H9 (cell line): ENCODE results near the gene HOMER3. TPM values are rescaled to one million over a fixed set of nuclear protein-coding genes. Genes with fewer than 3 reads are reported as not detected.

ENCODE experiments used
- DNase-seq: peaks from one replicate; pipeline ENCODE4 v3.0.0-alpha.2; 2017
- H2AFZ ChIP-seq: one replicate; pipeline ENCODE4 v1.6.1; 2013; ENCODE audit warnings: mild to moderate bottlenecking, low read length, control low read depth, moderate library complexity
- H2AK5ac ChIP-seq: 2 replicates; pipeline ENCODE4 v1.6.1; 2013; ENCODE audit warnings: low read length, control low read depth, mixed read lengths; ENCODE audit not compliant: insufficient read length
- H2BK120ac ChIP-seq: one replicate; pipeline ENCODE4 v1.6.1; 2013; ENCODE audit warnings: low read depth, mild to moderate bottlenecking, low read length, control low read depth, inconsistent platforms; ENCODE audit not compliant: poor library complexity, severe bottlenecking
- H2BK12ac ChIP-seq: 2 replicates; pipeline ENCODE4 v1.6.1; 2013; ENCODE audit warnings: low read length, control low read depth, mixed read lengths, low read depth; ENCODE audit not compliant: insufficient read length
- H2BK15ac ChIP-seq: 2 replicates; pipeline ENCODE4 v1.6.1; 2013; ENCODE audit warnings: low read depth, low read length, control low read depth
- H2BK20ac ChIP-seq: one replicate; pipeline ENCODE4 v1.6.1; 2013; ENCODE audit warnings: low read depth, mild to moderate bottlenecking, low read length, control low read depth, inconsistent platforms; ENCODE audit not compliant: poor library complexity, severe bottlenecking
- H2BK5ac ChIP-seq: 2 replicates; pipeline ENCODE4 v1.6.1; 2013; ENCODE audit warnings: low read length, control low read depth, mixed read lengths; ENCODE audit not compliant: insufficient read length
- H3K14ac ChIP-seq: 2 replicates; pipeline ENCODE4 v1.6.1; 2013; ENCODE audit warnings: low read length, control low read depth; ENCODE audit not compliant: insufficient read depth
- H3K18ac ChIP-seq: 2 replicates; pipeline ENCODE4 v1.6.1; 2013; ENCODE audit warnings: low read depth, mild to moderate bottlenecking, mixed read lengths, low read length, control low read depth; ENCODE audit not compliant: insufficient read length
- H3K23ac ChIP-seq: 2 replicates; pipeline ENCODE4 v1.6.1; 2013; ENCODE audit warnings: low read length, control low read depth, mixed read lengths, low read depth; ENCODE audit not compliant: insufficient read length
- H3K23me2 ChIP-seq: 2 replicates; pipeline ENCODE4 v1.6.1; 2013; ENCODE audit warnings: low read depth, mild to moderate bottlenecking, mixed read lengths, low read length, control low read depth; ENCODE audit not compliant: insufficient read length, poor library complexity, severe bottlenecking
- H3K27ac ChIP-seq: 2 replicates; pipeline ENCODE4 v1.5.1; 2013; ENCODE audit warnings: low read length, control low read depth, mixed read lengths, low read depth; ENCODE audit not compliant: insufficient read length
- H3K27me3 ChIP-seq: 2 replicates; pipeline ENCODE4 v1.6.1; 2013; ENCODE audit warnings: low read length, control low read depth, inconsistent platforms; ENCODE audit not compliant: insufficient read depth
- H3K4ac ChIP-seq: 2 replicates; pipeline ENCODE4 v1.6.1; 2013; ENCODE audit warnings: low read depth, mild to moderate bottlenecking, control low read depth, inconsistent platforms, low read length, moderate library complexity
- H3K4me1 ChIP-seq: 2 replicates; pipeline ENCODE4 v1.6.1; 2013; ENCODE audit warnings: low read length, control low read depth, inconsistent platforms; ENCODE audit not compliant: insufficient read depth
- H3K4me2 ChIP-seq: 2 replicates; pipeline ENCODE4 v1.6.1; 2013; ENCODE audit warnings: low read length, control low read depth, mixed read lengths; ENCODE audit not compliant: insufficient read length, insufficient read depth
- H3K56ac ChIP-seq: 2 replicates; pipeline ENCODE4 v1.6.1; 2013; ENCODE audit warnings: low read depth, mild to moderate bottlenecking, mixed read lengths, low read length, control low read depth; ENCODE audit not compliant: insufficient read length
- H3K79me1 ChIP-seq: 2 replicates; pipeline ENCODE4 v1.6.1; 2013; ENCODE audit warnings: low read depth, mild to moderate bottlenecking, moderate library complexity, low read length, control low read depth, inconsistent platforms; ENCODE audit not compliant: insufficient read depth, poor library complexity, severe bottlenecking
- H3K79me2 ChIP-seq: 2 replicates; pipeline ENCODE4 v1.6.1; 2013; ENCODE audit warnings: low read length, control low read depth, inconsistent platforms; ENCODE audit not compliant: insufficient read depth
- H3K9ac ChIP-seq: 2 replicates; pipeline ENCODE4 v1.6.1; 2013; ENCODE audit warnings: low read length, control low read depth, mixed read lengths; ENCODE audit not compliant: insufficient read length; ENCODE audit errors: extremely low read depth
- H3K9me3 ChIP-seq: one replicate; pipeline ENCODE4 v1.6.1; 2013; ENCODE audit warnings: low read depth, low read length, inconsistent platforms; ENCODE audit not compliant: control insufficient read depth
- H3T11ph ChIP-seq: one replicate; pipeline ENCODE4 v1.6.1; 2013; ENCODE audit warnings: mild to moderate bottlenecking, low read length, control low read depth, inconsistent platforms
- H4K20me1 ChIP-seq: one replicate; pipeline ENCODE4 v1.6.1; 2013; ENCODE audit not compliant: control insufficient read depth, insufficient read length, insufficient read depth
- H4K5ac ChIP-seq: 2 replicates; pipeline ENCODE4 v1.6.1; 2013; ENCODE audit warnings: low read depth, mild to moderate bottlenecking, mixed read lengths, low read length, control low read depth; ENCODE audit not compliant: insufficient read length
- H4K8ac ChIP-seq: replicated peaks from 2 replicates; pipeline ENCODE4 v1.6.1; 2013; ENCODE audit warnings: low read length, control low read depth, mixed read lengths, low read depth; ENCODE audit not compliant: insufficient read length
- H4K91ac ChIP-seq: 2 replicates; pipeline ENCODE4 v1.6.1; 2013; ENCODE audit warnings: low read depth, mild to moderate bottlenecking, moderate library complexity, mixed read lengths, low read length, control low read depth; ENCODE audit not compliant: insufficient read length
- H3K27ac Mint-ChIP-seq, 3 experiments: 2 replicates in 2 of 3; 3 replicates in 1 of 3; pipeline ENCODE4 v1.8.0; 2020 to 2021; ENCODE audit warnings: mixed read lengths in 3 of 3, mild to moderate bottlenecking in 1 of 3, moderate library complexity in 1 of 3
- H3K27me3 Mint-ChIP-seq: 2 replicates; pipeline ENCODE4 v1.8.0; 2021; ENCODE audit warnings: low read depth, mild to moderate bottlenecking, moderate library complexity, mixed read lengths
- H3K36me3 Mint-ChIP-seq, 3 experiments: 2 replicates in 2 of 3; 3 replicates in 1 of 3; pipeline ENCODE4 v1.8.0; 2020 to 2021; ENCODE audit warnings: low read depth in 3 of 3, mixed read lengths in 3 of 3; ENCODE audit not compliant: insufficient read depth in 1 of 3
- H3K4me1 Mint-ChIP-seq, 2 experiments: 2 replicates each; pipeline ENCODE4 v1.8.0; 2020; ENCODE audit warnings: mixed read lengths in 2 of 2
- H3K4me3 Mint-ChIP-seq, 2 experiments: 2 replicates in 1 of 2; 3 replicates in 1 of 2; pipeline ENCODE4 v1.8.0; 2020 to 2021; ENCODE audit warnings: mild to moderate bottlenecking in 2 of 2, mixed read lengths in 2 of 2, moderate library complexity in 1 of 2
- H3K9me3 Mint-ChIP-seq, 2 experiments: 2 replicates in 1 of 2; 3 replicates in 1 of 2; pipeline ENCODE4 v1.8.0; 2020; ENCODE audit warnings: mild to moderate bottlenecking in 2 of 2, mixed read lengths in 2 of 2, moderate library complexity in 1 of 2
- CTCF ChIP-seq: fragments of 200-600 bp; sonication (generic); conservative IDR thresholded peaks from 3 replicates; pipeline ENCODE4 v1.8.0; 2021; ENCODE audit warnings: antibody characterized with exemption, mild to moderate bottlenecking
- WGBS: extraction: QIAGEN DNeasy Blood & Tissue Kit; methylation state at CpG from one replicate; pipeline ENCODE4 v1.1.7; 2013; ENCODE audit warnings: missing lambda C conversion rate, low lambda C conversion rate, mixed read lengths; ENCODE audit not compliant: insufficient read length; ENCODE audit errors: extremely low coverage; 5-methylcytosine and 5-hydroxymethylcytosine counted together
- total RNA-seq: library from RNA; stranded (reverse); gene quantifications from 2 replicates; pipeline ENCODE4 v1.2.1, GENCODE V29; 2021

HOMER3 gene
- total RNA-seq, 1 experiment from 2014 or later = 20.2 TPM

- Mint-ChIP-seq H3K27me3 (peaks cover 37% of the 10 kb centered on the region), H3K4me1 (no peaks in the 10 kb centered on the region), H3K36me3 (no peaks in the 10 kb centered on the region), H3K9me3 (peaks cover 2% of the 10 kb centered on the region in 2 experiments; a peak in 2 of 5 replicates), H3K27ac (no peak overlapping the region), H3K4me3 (no peak overlapping the region)
- Histone ChIP-seq H2BK20ac (no peak overlapping the region), H3K79me1 (no peaks in the 10 kb centered on the region), H3K27ac (no peak overlapping the region), H3K56ac (no peak overlapping the region), H2BK12ac (no peak overlapping the region), H4K91ac (no peak overlapping the region), H3K14ac (no peak overlapping the region), H2BK120ac (no peak overlapping the region), H2AK5ac (no peak overlapping the region), H3K23me2 (no peaks in the 10 kb centered on the region), H3K4ac (no peak overlapping the region), H2BK5ac (no peak overlapping the region), H3K9ac (no peak overlapping the region), H3K18ac (no peak overlapping the region), H3K9me3 (no peaks in the 10 kb centered on the region), H3K4me1 (no peaks in the 10 kb centered on the region), H3K23ac (no peak overlapping the region), H3T11ph (no peak overlapping the region), H3K79me2 (no peaks in the 10 kb centered on the region), H4K20me1 (no peaks in the 10 kb centered on the region), H4K5ac (no peak overlapping the region), H3K4me2 (no peak overlapping the region), H2BK15ac (no peak overlapping the region), H2AFZ (no peak overlapping the region), H4K8ac (no peak overlapping the region), H3K27me3 (no peaks in the 10 kb centered on the region)
- TF ChIP-seq CTCF = no peak
- no peak for DNase-seq
- WGBS = no CpG with 5 or more reads among the region's 3 CpGs
Observed at GRCh38 chr19:18949858-18950257, 8.8 kb upstream of the HOMER3 start.
